ENCODE data around the gene RPS6KA4. TPM values are rescaled to one million over a fixed set of nuclear protein-coding genes. Genes with fewer than 3 reads are reported as not detected.

RPS6KA4 gene
- total and polyA plus RNA-seq, 2 of the 13 experiments (the other 11 are each of a cell fraction or from before 2014, with no cell fraction given) = 8.9 to 14.2 TPM

DNA sequence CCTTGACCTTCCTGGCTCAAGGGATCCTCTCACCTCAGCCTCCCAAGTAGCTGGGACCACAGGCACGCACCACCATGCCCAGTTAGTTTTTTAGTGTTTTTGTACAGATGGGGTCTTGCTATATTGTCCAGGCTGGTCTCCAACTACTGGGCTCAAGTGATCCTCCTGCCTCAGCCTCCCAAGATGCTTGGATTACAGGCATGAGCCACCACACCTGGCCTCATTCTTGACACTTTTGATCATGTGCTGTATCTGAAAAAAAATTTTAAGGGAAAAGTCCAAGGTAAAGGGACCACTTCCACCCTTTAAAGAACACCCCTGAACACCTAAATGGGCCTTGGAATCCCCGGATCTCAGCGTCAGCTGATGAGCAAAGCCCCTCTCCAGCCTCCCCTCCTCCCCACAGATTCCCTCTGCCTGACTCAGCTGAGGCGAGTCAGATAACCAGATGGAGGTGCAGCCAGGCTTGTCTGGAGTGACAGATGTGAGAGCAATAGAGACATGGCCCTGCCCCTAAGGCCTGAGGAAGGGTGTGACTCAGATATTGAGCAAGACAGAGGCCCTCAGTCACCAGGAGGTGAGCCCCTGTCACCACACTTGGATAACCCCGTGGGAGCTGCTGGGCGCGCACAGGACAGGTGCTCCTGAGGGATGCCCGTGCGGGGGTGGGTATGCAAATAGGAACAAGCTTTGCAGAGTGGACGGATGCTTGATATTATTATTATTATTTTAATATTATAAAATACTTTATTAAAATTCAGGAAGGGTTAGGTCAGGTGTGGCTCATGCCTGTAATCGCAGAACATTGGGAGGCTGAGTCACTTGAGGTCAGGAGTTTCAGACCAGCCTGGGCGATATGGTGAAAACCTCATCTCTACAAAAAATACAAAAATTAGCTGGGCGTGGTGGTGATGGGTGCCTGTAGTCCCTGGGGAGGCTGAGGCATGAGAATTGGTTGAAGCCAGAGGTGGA is 23.9 kb upstream of the RPS6KA4 start (continued):
- TF ChIP-seq ZSCAN29 (CRISPR knock-in tag; conservative IDR thresholded peaks at IDR 0.05) (no peak), NFE2L2 (IDR thresholded peaks at IDR 0.05; ENCODE audit: low read length) (no peak), ETV5 (CRISPR knock-in tag; IDR thresholded peaks at IDR 0.05; ENCODE audit: borderline replicate concordance) (peak; percentile 15; the same call in 1 of the 2 replicates), JUND (CRISPR knock-in tag; IDR thresholded peaks at IDR 0.05) (no peak), EEA1 (CRISPR knock-in tag; IDR thresholded peaks at IDR 0.05; ENCODE audit: borderline replicate concordance) (no peak), PTBP1 (IDR thresholded peaks at IDR 0.05; ENCODE audit: low read depth, low read length, poor library complexity, severe bottlenecking) (no peak), MAFF (IDR thresholded peaks at IDR 0.05; ENCODE audit: low read depth, low read length) (peak; percentile 6; the same call in 1 of the 2 replicates), SRY (CRISPR knock-in tag; IDR thresholded peaks at IDR 0.05) (no peak), ZNF235 (CRISPR knock-in tag; IDR thresholded peaks at IDR 0.05; ENCODE audit: borderline replicate concordance) (no peak), SP5 (CRISPR knock-in tag; IDR thresholded peaks at IDR 0.05; ENCODE audit: borderline replicate concordance, low read depth) (0 out of 2 replicates have a peak, but pooled peaks have one; percentile 12), ZFP36L1 (CRISPR knock-in tag; IDR thresholded peaks at IDR 0.05) (no peak), ZBTB7A (CRISPR knock-in tag; IDR thresholded peaks at IDR 0.05) (no peak), NR2C2 (CRISPR knock-in tag; IDR thresholded peaks at IDR 0.05; ENCODE audit: borderline replicate concordance) (no peak), HNRNPK (IDR thresholded peaks at IDR 0.05; ENCODE audit: low read depth, low read length, poor library complexity, severe bottlenecking) (no peak), ZFP62 (CRISPR knock-in tag; IDR thresholded peaks at IDR 0.05) (no peak)
- TF ChIP-seq, protein P1, sequence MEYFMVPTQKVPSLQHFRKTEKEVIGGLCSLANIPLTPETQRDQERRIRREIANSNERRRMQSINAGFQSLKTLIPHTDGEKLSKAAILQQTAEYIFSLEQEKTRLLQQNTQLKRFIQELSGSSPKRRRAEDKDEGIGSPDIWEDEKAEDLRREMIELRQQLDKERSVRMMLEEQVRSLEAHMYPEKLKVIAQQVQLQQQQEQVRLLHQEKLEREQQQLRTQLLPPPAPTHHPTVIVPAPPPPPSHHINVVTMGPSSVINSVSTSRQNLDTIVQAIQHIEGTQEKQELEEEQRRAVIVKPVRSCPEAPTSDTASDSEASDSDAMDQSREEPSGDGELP (IDR thresholded peaks at IDR 0.05; ENCODE audit: borderline replicate concordance, low read depth) = peak; percentile 60; the same call in 1 of the 2 replicates
- TF ChIP-seq, protein P2, sequence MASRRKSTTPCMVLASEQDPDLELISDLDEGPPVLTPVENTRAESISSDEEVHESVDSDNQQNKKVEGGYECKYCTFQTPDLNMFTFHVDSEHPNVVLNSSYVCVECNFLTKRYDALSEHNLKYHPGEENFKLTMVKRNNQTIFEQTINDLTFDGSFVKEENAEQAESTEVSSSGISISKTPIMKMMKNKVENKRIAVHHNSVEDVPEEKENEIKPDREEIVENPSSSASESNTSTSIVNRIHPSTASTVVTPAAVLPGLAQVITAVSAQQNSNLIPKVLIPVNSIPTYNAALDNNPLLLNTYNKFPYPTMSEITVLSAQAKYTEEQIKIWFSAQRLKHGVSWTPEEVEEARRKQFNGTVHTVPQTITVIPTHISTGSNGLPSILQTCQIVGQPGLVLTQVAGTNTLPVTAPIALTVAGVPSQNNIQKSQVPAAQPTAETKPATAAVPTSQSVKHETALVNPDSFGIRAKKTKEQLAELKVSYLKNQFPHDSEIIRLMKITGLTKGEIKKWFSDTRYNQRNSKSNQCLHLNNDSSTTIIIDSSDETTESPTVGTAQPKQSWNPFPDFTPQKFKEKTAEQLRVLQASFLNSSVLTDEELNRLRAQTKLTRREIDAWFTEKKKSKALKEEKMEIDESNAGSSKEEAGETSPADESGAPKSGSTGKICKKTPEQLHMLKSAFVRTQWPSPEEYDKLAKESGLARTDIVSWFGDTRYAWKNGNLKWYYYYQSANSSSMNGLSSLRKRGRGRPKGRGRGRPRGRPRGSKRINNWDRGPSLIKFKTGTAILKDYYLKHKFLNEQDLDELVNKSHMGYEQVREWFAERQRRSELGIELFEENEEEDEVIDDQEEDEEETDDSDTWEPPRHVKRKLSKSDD (CRISPR knock-in tag; IDR thresholded peaks at IDR 0.05; ENCODE audit: low read depth) = no peak
- TF ChIP-seq, protein P3, sequence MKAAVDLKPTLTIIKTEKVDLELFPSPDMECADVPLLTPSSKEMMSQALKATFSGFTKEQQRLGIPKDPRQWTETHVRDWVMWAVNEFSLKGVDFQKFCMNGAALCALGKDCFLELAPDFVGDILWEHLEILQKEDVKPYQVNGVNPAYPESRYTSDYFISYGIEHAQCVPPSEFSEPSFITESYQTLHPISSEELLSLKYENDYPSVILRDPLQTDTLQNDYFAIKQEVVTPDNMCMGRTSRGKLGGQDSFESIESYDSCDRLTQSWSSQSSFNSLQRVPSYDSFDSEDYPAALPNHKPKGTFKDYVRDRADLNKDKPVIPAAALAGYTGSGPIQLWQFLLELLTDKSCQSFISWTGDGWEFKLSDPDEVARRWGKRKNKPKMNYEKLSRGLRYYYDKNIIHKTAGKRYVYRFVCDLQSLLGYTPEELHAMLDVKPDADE (CRISPR knock-in tag; IDR thresholded peaks at IDR 0.05) = no peak
- TF ChIP-seq, protein P4, sequence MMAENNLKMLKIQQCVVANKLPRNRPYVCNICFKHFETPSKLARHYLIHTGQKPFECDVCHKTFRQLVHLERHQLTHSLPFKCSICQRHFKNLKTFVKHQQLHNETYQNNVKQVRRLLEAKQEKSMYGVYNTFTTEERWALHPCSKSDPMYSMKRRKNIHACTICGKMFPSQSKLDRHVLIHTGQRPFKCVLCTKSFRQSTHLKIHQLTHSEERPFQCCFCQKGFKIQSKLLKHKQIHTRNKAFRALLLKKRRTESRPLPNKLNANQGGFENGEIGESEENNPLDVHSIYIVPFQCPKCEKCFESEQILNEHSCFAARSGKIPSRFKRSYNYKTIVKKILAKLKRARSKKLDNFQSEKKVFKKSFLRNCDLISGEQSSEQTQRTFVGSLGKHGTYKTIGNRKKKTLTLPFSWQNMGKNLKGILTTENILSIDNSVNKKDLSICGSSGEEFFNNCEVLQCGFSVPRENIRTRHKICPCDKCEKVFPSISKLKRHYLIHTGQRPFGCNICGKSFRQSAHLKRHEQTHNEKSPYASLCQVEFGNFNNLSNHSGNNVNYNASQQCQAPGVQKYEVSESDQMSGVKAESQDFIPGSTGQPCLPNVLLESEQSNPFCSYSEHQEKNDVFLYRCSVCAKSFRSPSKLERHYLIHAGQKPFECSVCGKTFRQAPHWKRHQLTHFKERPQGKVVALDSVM (CRISPR knock-in tag; IDR thresholded peaks at IDR 0.05) = peak; percentile 39; the same call in 1 of the 2 replicates
- TF ChIP-seq, protein P5, sequence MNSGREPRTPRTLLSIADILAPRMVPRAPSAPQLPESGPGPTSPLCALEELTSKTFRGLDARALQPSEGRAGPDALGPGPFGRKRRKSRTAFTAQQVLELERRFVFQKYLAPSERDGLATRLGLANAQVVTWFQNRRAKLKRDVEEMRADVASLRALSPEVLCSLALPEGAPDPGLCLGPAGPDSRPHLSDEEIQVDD (CRISPR knock-in tag; IDR thresholded peaks at IDR 0.05; ENCODE audit: borderline replicate concordance) = no peak
